CD4-positive, alpha-beta T cell (primary cell): ENCODE measurements around the gene HPX. TPM values are rescaled to one million over a fixed set of nuclear protein-coding genes. Genes with fewer than 3 reads are reported as not detected.
"Not testable (repeated sequence)": the region's sequence is repeated elsewhere in the genome, so short reads cannot be mapped to it uniquely, and the experiment has no call there.

Source experiments
- ATAC-seq: fragments of 200-7000 bp; cut with Tn5 transposase; one replicate; pipeline ENCODE4 v1.10.0; 2022; ENCODE audit warnings: mild to moderate bottlenecking; ENCODE audit not compliant: poor library complexity
- CTCF ChIA-PET: fragments of 350-600 bp; sonication (Branson Sonifier 250); formaldehyde crosslinking; loops from one replicate; lab custom pipeline; 2021; ENCODE audit warnings: antibody characterized with exemption, inconsistent platforms; lab: Charles Lee
- POLR2A ChIA-PET: fragments of 350-600 bp; sonication (Branson Sonifier 250); formaldehyde crosslinking; loops from one replicate; lab custom pipeline; 2021; ENCODE audit warnings: antibody characterized with exemption, inconsistent platforms; lab: Charles Lee
- DNase-seq, 14 experiments: peaks; one replicate each; pipeline ENCODE4 v3.0.0-alpha.2; 2013 to 2020; ENCODE audit warnings: mixed read lengths in 2 of 14
- H3K27ac ChIP-seq, 2 donors: one replicate each; pipeline versions ENCODE4 v1.5.1 to v1.7.0; 2013; ENCODE audit warnings: low read length in 2 of 2, low read depth in 1 of 2, mild to moderate bottlenecking in 1 of 2
- H3K27me3 ChIP-seq, 2 experiments: 1 replicate in 1 of 2; 2 replicates in 1 of 2; pipeline versions ENCODE4 v1.6.1 to v1.7.0; 2013; ENCODE audit warnings: low read length in 2 of 2, control low read depth in 1 of 2, mild to moderate bottlenecking in 1 of 2, moderate library complexity in 1 of 2; ENCODE audit not compliant: insufficient read depth in 2 of 2, control insufficient read depth in 1 of 2
- H3K36me3 ChIP-seq: one replicate; pipeline ENCODE4 v1.6.1; 2013; ENCODE audit warnings: low read length, control low read depth; ENCODE audit not compliant: insufficient read depth
- H3K4me1 ChIP-seq: one replicate; pipeline ENCODE4 v1.6.1; 2013; ENCODE audit warnings: low read length, control low read depth; ENCODE audit not compliant: insufficient read depth
- H3K4me3 ChIP-seq: one replicate; pipeline ENCODE4 v1.5.1; 2013; ENCODE audit warnings: mild to moderate bottlenecking, low read length, moderate library complexity
- H3K9me3 ChIP-seq, 2 experiments: 1 replicate in 1 of 2; 2 replicates in 1 of 2; pipeline versions ENCODE4 v1.6.1 to v1.7.0; 2013; ENCODE audit warnings: low read length in 2 of 2, mild to moderate bottlenecking in 2 of 2, control low read depth in 1 of 2, moderate library complexity in 1 of 2; ENCODE audit not compliant: control insufficient read depth in 1 of 2, insufficient read depth in 1 of 2
- H3K27ac Mint-ChIP-seq: one replicate; pipeline ENCODE4 v1.8.0; 2020; ENCODE audit warnings: mixed read lengths
- H3K27me3 Mint-ChIP-seq: one replicate; pipeline ENCODE4 v1.8.0; 2021; ENCODE audit warnings: mixed read lengths
- H3K36me3 Mint-ChIP-seq: one replicate; pipeline ENCODE4 v1.8.0; 2021; ENCODE audit warnings: low read depth, mixed read lengths
- H3K4me1 Mint-ChIP-seq: one replicate; pipeline ENCODE4 v1.8.0; 2021; ENCODE audit warnings: low read depth, mixed read lengths
- H3K4me3 Mint-ChIP-seq: one replicate; pipeline ENCODE4 v1.8.0; 2020; ENCODE audit warnings: mild to moderate bottlenecking, mixed read lengths
- H3K9me3 Mint-ChIP-seq: one replicate; pipeline ENCODE4 v1.8.0; 2020; ENCODE audit warnings: mixed read lengths
- CTCF ChIP-seq: fragments of 200-600 bp; IDR thresholded peaks from one replicate; pipeline ENCODE4 v1.8.0; 2022; ENCODE audit warnings: antibody characterized with exemption, mild to moderate bottlenecking
- intact Hi-C, 2 experiments: fragments of 100-400 bp; cut with DNase I in 1 of 2; cut with micrococcal nuclease in 1 of 2; formaldehyde crosslinking; loops; one replicate each; pipeline versions ENCODE4 v1.15.1 to v1.9.0; 2023 to 2025; cut with DNase I, micrococcal nuclease
- total RNA-seq, 174 experiments: library from RNA in 2 of 174; stranded (reverse) in 2 of 174; gene quantifications; one replicate each; pipeline ENCODE4 v1.2.3 and lab custom pipeline; 2021 to 2026

Gene HPX
- total RNA-seq, 2 experiments from 2014 or later = 0.52 to 0.87 TPM

DNA sequence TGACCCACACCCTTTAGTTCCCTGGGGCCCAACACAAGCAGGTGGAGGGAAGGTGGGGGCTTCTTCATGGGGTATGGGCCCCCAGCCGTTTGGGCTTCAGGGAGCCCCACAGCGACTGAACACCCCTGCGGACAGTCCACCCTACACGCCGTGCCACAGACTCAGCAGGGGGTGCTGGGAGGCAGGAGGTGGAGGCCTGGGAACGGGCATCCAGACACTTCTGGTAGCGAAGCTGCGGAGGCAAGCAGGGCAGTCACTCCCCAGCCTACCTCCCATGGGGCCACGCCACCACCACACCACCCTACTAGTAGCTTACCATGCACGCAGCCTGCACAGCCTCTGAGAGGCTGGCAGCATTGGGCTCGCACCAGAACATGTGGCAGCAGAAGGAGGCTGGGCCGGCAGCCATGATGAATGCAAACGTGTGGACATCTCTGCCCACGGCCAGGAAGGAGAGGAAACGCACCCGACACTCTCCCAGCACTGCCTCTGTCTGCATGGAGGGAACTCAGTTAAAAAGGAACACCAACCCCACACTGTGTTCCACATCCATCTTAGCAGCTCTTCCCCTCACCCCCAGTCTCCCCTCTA lies 45.2 kb downstream of the HPX start:
- H3K27me3 Mint-ChIP-seq = no peaks in the 10 kb centered on the region

DNA sequence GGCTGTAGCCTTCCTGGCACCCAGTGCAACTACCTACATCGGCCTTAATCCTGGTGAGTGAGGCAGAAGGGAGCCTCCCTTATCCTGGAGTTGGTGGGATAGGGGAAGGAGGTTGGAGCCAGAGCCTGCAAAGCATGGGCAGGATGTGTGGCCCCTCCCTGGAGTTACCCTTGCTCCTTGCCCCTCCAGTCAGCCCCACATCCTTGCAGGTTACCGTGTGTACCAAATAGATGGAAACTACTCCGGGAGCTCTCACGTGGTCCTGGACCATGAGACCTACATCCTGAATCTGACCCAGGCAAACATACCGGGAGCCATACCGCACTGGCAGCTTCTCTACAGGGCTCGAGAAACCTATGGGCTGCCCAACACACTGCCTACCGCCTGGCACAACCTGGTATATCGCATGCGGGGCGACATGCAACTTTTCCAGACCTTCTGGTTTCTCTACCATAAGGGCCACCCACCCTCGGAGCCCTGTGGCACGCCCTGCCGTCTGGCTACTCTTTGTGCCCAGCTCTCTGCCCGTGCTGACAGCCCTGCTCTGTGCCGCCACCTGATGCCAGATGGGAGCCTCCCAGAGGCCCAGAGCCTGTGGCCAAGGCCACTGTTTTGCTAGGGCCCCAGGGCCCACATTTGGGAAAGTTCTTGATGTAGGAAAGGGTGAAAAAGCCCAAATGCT lies 46.7 kb downstream of the HPX start:
- no peaks in the 10 kb centered on the region for H3K27me3 ChIP-seq
- H3K9me3 ChIP-seq = no peaks in the 10 kb centered on the region
- H3K4me3 ChIP-seq = no peak overlapping the region
- CTCF ChIA-PET = interaction anchor here (1.9 kb wide), 1 partner anchor 49 kb away, joined by 5 read pairs; no protein-coding TSS in a partner anchor
- no peaks in the 10 kb centered on the region for H3K9me3 Mint-ChIP-seq
- peak overlapping the region in 1 of 2 donors; percentile 5 for H3K27ac ChIP-seq
- intact Hi-C loops = loop anchor here in 1 of 2 experiments (1.0 kb wide), 1 partner anchor 8 kb away; no protein-coding TSS in a partner anchor
- H3K4me1 ChIP-seq = peaks cover 75% of the 10 kb centered on the region
- peaks cover 89% of the 10 kb centered on the region for H3K36me3 Mint-ChIP-seq
- H3K4me1 Mint-ChIP-seq = peaks cover 90% of the 10 kb centered on the region
- DNase-seq (no peak), ATAC-seq (no peak)
- TF ChIP-seq CTCF = no peak
- peak overlapping the region; percentile 93 for H3K27ac Mint-ChIP-seq
- peak overlapping the region; percentile 65 for H3K4me3 Mint-ChIP-seq
- no peaks in the 10 kb centered on the region for H3K27me3 Mint-ChIP-seq
- POLR2A ChIA-PET = interaction anchor here (0.9 to 8.4 kb wide), 3 partner anchors 9 to 23 kb away, joined by 3 to 253 read pairs (median 85); partner anchors contain the start of gene APBB1
- peaks cover 60% of the 10 kb centered on the region for H3K36me3 ChIP-seq

More for the DNA sequence above, 45.2 kb downstream of the HPX start:
- Mint-ChIP-seq H3K36me3 (peaks cover 95% of the 10 kb centered on the region), H3K27ac (peak overlapping the region; percentile 93), H3K4me3 (peak overlapping the region; percentile 6), H3K4me1 (peaks cover 88% of the 10 kb centered on the region), H3K9me3 (no peaks in the 10 kb centered on the region)
- POLR2A ChIA-PET = interaction anchor here (0.9 kb wide), 1 partner anchor 48 kb away, joined by 3 read pairs; no protein-coding TSS in a partner anchor
- Histone ChIP-seq H3K36me3 (peaks cover 70% of the 10 kb centered on the region), H3K27me3 (no peaks in the 10 kb centered on the region), H3K4me1 (peaks cover 78% of the 10 kb centered on the region), H3K9me3 (no peaks in the 10 kb centered on the region), H3K4me3 (no peak overlapping the region), H3K27ac (peak overlapping the region in 1 of 2 donors; percentile 29)
- ATAC-seq = no peak
- TF ChIP-seq CTCF = no peak
- CTCF ChIA-PET = interaction anchor here (1.9 kb wide), 1 partner anchor 48 kb away, joined by 5 read pairs; no protein-coding TSS in a partner anchor
- no peak for DNase-seq
- intact Hi-C loops = no loop called here

GRCh38 chr11:6392251-6392650 lies 48.5 kb downstream of the HPX start:
- Histone ChIP-seq H3K27ac (peak overlapping the region in 1 of 2 donors; percentile 93), H3K4me1 (peaks cover 70% of the 10 kb centered on the region), H3K36me3 (peaks cover 47% of the 10 kb centered on the region), H3K4me3 (peak overlapping the region; percentile 30)
- H3K4me3 Mint-ChIP-seq = peak overlapping the region; percentile 90
- peak overlapping the region; percentile 93 for H3K27ac Mint-ChIP-seq
- intact Hi-C loops, H3K27me3 Mint-ChIP-seq, H3K27me3 ChIP-seq, ATAC-seq, H3K9me3 ChIP-seq, H3K9me3 Mint-ChIP-seq: not testable (repeated sequence)
- H3K4me1 Mint-ChIP-seq = peaks cover 86% of the 10 kb centered on the region
- peak in 1 of 14 experiments; percentile 29 for DNase-seq
- H3K36me3 Mint-ChIP-seq = peaks cover 71% of the 10 kb centered on the region
- CTCF ChIA-PET = interaction anchor here (2.0 kb wide), 1 partner anchor 13 kb away, joined by 6 read pairs; no protein-coding TSS in a partner anchor
- POLR2A ChIA-PET = interaction anchor here (2.9 to 8.4 kb wide), 4 partner anchors 11 to 25 kb away, joined by 31 to 253 read pairs (median 68); partner anchors contain the start of gene APBB1
